OCI-LY1 (cell line): ENCODE measurements around the gene LBX1.

Experiments used
- H2AFZ ChIP-seq: fragments of 200-600 bp; sonication (generic), shearing (Covaris generic); 2 replicates; pipeline ENCODE4 v1.6.0; 2014; ENCODE audit warnings: antibody characterized with exemption, mild to moderate bottlenecking, low read length
- H3F3A ChIP-seq: fragments of 200-600 bp; sonication (generic), shearing (Covaris generic); 2 replicates; pipeline ENCODE4 v1.6.0; 2014; ENCODE audit warnings: mild to moderate bottlenecking, antibody characterized with exemption, low read length, moderate library complexity; ENCODE audit not compliant: insufficient read depth
- H3K27ac ChIP-seq: fragments of 200-600 bp; sonication (generic); 2 replicates; pipeline ENCODE4 v1.5.1; 2014; ENCODE audit warnings: low read length, mixed run types, mild to moderate bottlenecking, low read depth; ENCODE audit not compliant: poor library complexity, severe bottlenecking
- H3K27me3 ChIP-seq: fragments of 200-600 bp; sonication (generic); 2 replicates; pipeline ENCODE4 v1.6.0; 2014; ENCODE audit warnings: antibody characterized with exemption, mild to moderate bottlenecking, low read length, moderate library complexity; ENCODE audit not compliant: insufficient read depth
- H3K36me3 ChIP-seq: fragments of 200-600 bp; sonication (generic); 2 replicates; pipeline ENCODE4 v1.6.1; 2014; ENCODE audit warnings: mild to moderate bottlenecking, antibody characterized with exemption, low read length, moderate library complexity, mixed read lengths; ENCODE audit not compliant: insufficient read depth
- H3K4me1 ChIP-seq: fragments of 200-600 bp; sonication (generic); 2 replicates; pipeline ENCODE4 v1.5.1; 2014; ENCODE audit warnings: mild to moderate bottlenecking, low read length, moderate library complexity; ENCODE audit not compliant: insufficient read depth, severe bottlenecking
- H3K4me2 ChIP-seq: fragments of 200-600 bp; sonication (generic), shearing (Covaris generic); 2 replicates; pipeline ENCODE4 v1.6.1; 2014; ENCODE audit warnings: low read length
- H3K4me3 ChIP-seq: fragments of 200-600 bp; sonication (generic); 2 replicates; pipeline ENCODE4 v1.5.1; 2014; ENCODE audit warnings: low read length, low read depth, mild to moderate bottlenecking, mixed read lengths; ENCODE audit not compliant: poor library complexity, severe bottlenecking
- H3K79me2 ChIP-seq: fragments of 200-600 bp; shearing (Covaris generic); 2 replicates; pipeline ENCODE4 v1.6.1; 2016; ENCODE audit warnings: mixed run types, low read length, mixed read lengths; ENCODE audit not compliant: insufficient read depth
- H3K9ac ChIP-seq: fragments of 200-600 bp; sonication (generic), shearing (Covaris generic); 2 replicates; pipeline ENCODE4 v1.6.1; 2014; ENCODE audit warnings: mild to moderate bottlenecking, low read length, mixed read lengths
- H3K9me2 ChIP-seq: fragments of 200-600 bp; sonication (generic), shearing (Covaris generic); 2 replicates; pipeline ENCODE4 v1.6.1; 2014; ENCODE audit warnings: low read depth, mild to moderate bottlenecking, low read length, mixed read lengths
- H3K9me3 ChIP-seq: fragments of 200-600 bp; shearing (Covaris generic); 2 replicates; pipeline ENCODE4 v1.6.1; 2014; ENCODE audit warnings: low read length, mixed read lengths
- H4K20me1 ChIP-seq: fragments of 200-600 bp; sonication (generic), shearing (Covaris generic); 2 replicates; pipeline ENCODE4 v1.6.0; 2016; ENCODE audit warnings: mild to moderate bottlenecking, low read length; ENCODE audit not compliant: insufficient read depth
- CTCF ChIP-seq: fragments of 200-600 bp; sonication (generic), shearing (Covaris generic); IDR thresholded peaks from 2 replicates; pipeline ENCODE4 v1.5.1; 2017; ENCODE audit warnings: mild to moderate bottlenecking, antibody characterized with exemption, low read length, moderate library complexity, mixed read lengths
- EZH2 ChIP-seq: fragments of 200-600 bp; sonication (generic), shearing (Covaris generic); IDR thresholded peaks from 2 replicates; pipeline ENCODE4 v1.8.0; 2017; ENCODE audit warnings: borderline replicate concordance, mixed run types, mild to moderate bottlenecking, antibody characterized with exemption, low read length, moderate library complexity, mixed read lengths

Gene LBX1

GRCh38 chr10:101227429-101228152 is 1.7 kb downstream of the LBX1 start:
- Histone ChIP-seq H3K27me3 (no peaks in the 10 kb centered on the region), H3K9ac (no peak overlapping the region), H2AFZ (no peak overlapping the region), H4K20me1 (no peaks in the 10 kb centered on the region), H3K27ac (no peak overlapping the region), H3K4me2 (no peak overlapping the region), H3F3A (no peaks in the 10 kb centered on the region), H3K4me3 (no peak overlapping the region), H3K9me3 (no peaks in the 10 kb centered on the region), H3K79me2 (no peaks in the 10 kb centered on the region), H3K36me3 (no peaks in the 10 kb centered on the region), H3K9me2 (no peaks in the 10 kb centered on the region), H3K4me1 (no peaks in the 10 kb centered on the region)
- TF ChIP-seq CTCF (no peak), EZH2 (no peak)

GRCh38 chr10:101226491-101227428 is 2.5 kb downstream of the LBX1 start:
- Histone ChIP-seq H3K79me2 (no peaks in the 10 kb centered on the region), H3K9me3 (no peaks in the 10 kb centered on the region), H3K4me1 (no peaks in the 10 kb centered on the region), H3K27ac (no peak overlapping the region), H3K9ac (no peak overlapping the region), H2AFZ (no peak overlapping the region), H3K4me3 (no peak overlapping the region), H3K4me2 (no peak overlapping the region), H3K36me3 (no peaks in the 10 kb centered on the region), H4K20me1 (no peaks in the 10 kb centered on the region), H3F3A (no peaks in the 10 kb centered on the region), H3K9me2 (no peaks in the 10 kb centered on the region), H3K27me3 (no peaks in the 10 kb centered on the region)
- TF ChIP-seq EZH2: no peak
- no peak for TF ChIP-seq CTCF

GRCh38 chr10:101225846-101226421 is 3.3 kb downstream of the LBX1 start:
- Histone ChIP-seq H3K9me2 (no peaks in the 10 kb centered on the region), H3F3A (no peaks in the 10 kb centered on the region), H2AFZ (no peak overlapping the region), H3K9me3 (no peaks in the 10 kb centered on the region), H3K4me1 (no peaks in the 10 kb centered on the region), H3K79me2 (no peaks in the 10 kb centered on the region), H3K27ac (no peak overlapping the region), H3K4me2 (no peak overlapping the region), H3K9ac (no peak overlapping the region), H3K27me3 (no peaks in the 10 kb centered on the region), H3K4me3 (no peak overlapping the region), H4K20me1 (no peaks in the 10 kb centered on the region), H3K36me3 (no peaks in the 10 kb centered on the region)
- TF ChIP-seq EZH2 (no peak), CTCF (no peak)
